K562 (cell line): ENCODE measurements around the gene SH3BP4. TPM values are rescaled to one million over a fixed set of nuclear protein-coding genes. Genes with fewer than 3 reads are reported as not detected.

Source experiments
- ATAC-seq: fragments of 200-7000 bp; cut with Tn5 transposase; 3 replicates; pipeline ENCODE4 v1.9.1; 2020; ENCODE audit warnings: moderate library complexity
- BruUV-seq: library from RNA; stranded (reverse); fragments of 400-500 nt; replicated peaks from 2 replicates; lab custom pipeline; 2021; lab: Mats Ljungman, UMichigan
- CTCF ChIA-PET: fragments of 300-600 bp; formaldehyde crosslinking; extraction: SDS; loops from one replicate; lab custom pipeline; 2021; ENCODE audit warnings: low intra/inter-chr PET ratio; lab: Yijun Ruan, JAX
- POLR2A ChIA-PET: fragments of 300-600, 350-650 bp; sonication (Branson Sonifier 250); formaldehyde crosslinking; extraction: SDS; loops from one replicate; lab custom pipeline; 2021; ENCODE audit warnings: antibody characterized with exemption, inconsistent platforms; lab: Yijun Ruan, JAX
- DNase-seq, 4 experiments: peaks; one replicate each; pipeline versions ENCODE4 v3.0.0 to v3.0.0-alpha.2; 2011 to 2018; ENCODE audit warnings: low spot score in 3 of 4, mixed read lengths in 3 of 4; ENCODE audit errors: extremely low read depth in 1 of 4
- FAIRE-seq: peaks from 2 replicates; lab custom pipeline; 2011; peaks lifted over from hg19 to GRCh38; lab: Jason Lieb, UNC
- H2AFZ ChIP-seq: 2 replicates; pipeline ENCODE4 v1.6.0; 2011; ENCODE audit warnings: low read depth, low read length, control low read depth, inconsistent platforms
- H3K27ac ChIP-seq: fragments of 200-600 bp; 3 replicates; pipeline ENCODE4 v1.8.0; 2011; ENCODE audit warnings: low read depth, mild to moderate bottlenecking, control low read depth, inconsistent platforms, low read length, moderate library complexity, mixed read lengths; ENCODE audit errors: extremely low read depth
- H3K27me3 ChIP-seq, 2 experiments: fragments of 300-600 bp in 1 of 2; 2 replicates in 1 of 2; 3 replicates in 1 of 2; pipeline versions ENCODE4 v1.6.0 to v1.8.0; 2011; ENCODE audit warnings: inconsistent platforms in 2 of 2, low read length in 2 of 2, mild to moderate bottlenecking in 1 of 2, mixed read lengths in 1 of 2, moderate library complexity in 1 of 2; ENCODE audit not compliant: control insufficient read depth in 2 of 2, insufficient read depth in 2 of 2
- H3K36me3 ChIP-seq: fragments of 300-600 bp; 3 replicates; pipeline ENCODE4 v1.8.0; 2011; ENCODE audit warnings: mild to moderate bottlenecking, low read length, inconsistent platforms; ENCODE audit not compliant: control insufficient read depth, insufficient read depth
- H3K4me1 ChIP-seq, 2 experiments: fragments of 200-600 bp in 1 of 2; replicated peaks in 1 of 2; 2 replicates in 1 of 2; 3 replicates in 1 of 2; pipeline versions ENCODE4 v1.5.1 to v1.8.0; 2011; ENCODE audit warnings: inconsistent platforms in 2 of 2, low read length in 2 of 2, mild to moderate bottlenecking in 1 of 2, mixed read lengths in 1 of 2, moderate library complexity in 1 of 2; ENCODE audit not compliant: control insufficient read depth in 2 of 2, insufficient read depth in 2 of 2
- H3K4me2 ChIP-seq: 2 replicates; pipeline ENCODE4 v1.6.1; 2011; ENCODE audit warnings: low read length, control low read depth, inconsistent platforms, mixed read lengths; ENCODE audit not compliant: insufficient read depth
- H3K4me3 ChIP-seq: fragments of 200-600 bp; sonication (generic), shearing (Covaris generic); 2 replicates; pipeline ENCODE4 v1.5.1; 2016; ENCODE audit warnings: control low read depth, inconsistent platforms
- H3K79me2 ChIP-seq: fragments of 200-600 bp; 3 replicates; pipeline ENCODE4 v1.8.0; 2011; ENCODE audit warnings: low read length, inconsistent platforms; ENCODE audit not compliant: control insufficient read depth, insufficient read depth
- H3K9ac ChIP-seq, 2 experiments: 2 replicates each; pipeline versions ENCODE4 v1.6.0 to v1.6.1; 2011; ENCODE audit warnings: low read depth in 2 of 2, low read length in 2 of 2, control low read depth in 1 of 2, inconsistent platforms in 1 of 2, mild to moderate bottlenecking in 1 of 2, mixed read lengths in 1 of 2; ENCODE audit not compliant: insufficient read depth in 1 of 2
- H3K9me1 ChIP-seq: one replicate; pipeline ENCODE4 v1.6.0; 2011; ENCODE audit warnings: inconsistent platforms, mild to moderate bottlenecking, low read length, moderate library complexity; ENCODE audit not compliant: control insufficient read depth, insufficient read depth
- H3K9me3 ChIP-seq: replicated peaks from 2 replicates; pipeline ENCODE4 v1.5.1; 2011; ENCODE audit warnings: low read depth, low read length, inconsistent platforms; ENCODE audit not compliant: control insufficient read depth, insufficient read depth
- H4K20me1 ChIP-seq: replicated peaks from 2 replicates; pipeline ENCODE4 v1.6.1; 2011; ENCODE audit warnings: low read length, inconsistent platforms, mixed read lengths; ENCODE audit not compliant: control insufficient read depth, insufficient read depth
- SMAD2 ChIP-seq: fragments of 150-350 bp; IDR thresholded peaks from 2 replicates; pipeline ENCODE4 v1.6.1; 2014; ENCODE audit warnings: low read depth, mild to moderate bottlenecking, low read length
- STAT5B ChIP-seq: fragments of 250-450 bp; sonication (Bioruptor Pico); IDR thresholded peaks from 2 replicates; pipeline ENCODE4 v1.8.0; 2021; ENCODE audit warnings: mild to moderate bottlenecking, inconsistent platforms
- ZNF197 ChIP-seq: fragments of 200-800 bp; sonication (Bioruptor generic); IDR thresholded peaks from 2 replicates; pipeline ENCODE4 v1.6.1; 2016; ENCODE audit warnings: low read depth, missing genetic modification characterization, missing compliant biosample characterization
- ZNF3 ChIP-seq: fragments of 250-450 bp; sonication (Bioruptor Pico); IDR thresholded peaks from 2 replicates; pipeline ENCODE4 v1.5.0; 2021; ENCODE audit warnings: mild to moderate bottlenecking, moderate library complexity
- WGBS: fragments of 100-300 bp; shearing (Covaris generic); methylation state at CpG from one replicate; pipeline ENCODE4 v1.1.6; 2016; ENCODE audit warnings: low coverage, mixed read lengths; ENCODE audit not compliant: insufficient coverage; ENCODE audit errors: missing lambda C conversion rate; 5-methylcytosine and 5-hydroxymethylcytosine counted together
- in situ Hi-C: fragments of 300-500 bp; cut with MboI; formaldehyde crosslinking; loops from 4 replicates; pipeline ENCODE4 v1.15.0; 2018; ENCODE audit warnings: inconsistent platforms, mixed read lengths
- intact Hi-C: fragments of 100-400 bp; cut with micrococcal nuclease; formaldehyde crosslinking; loops from 2 replicates; pipeline ENCODE4 v1.14.2; 2022
- polyA plus RNA-seq, 8 experiments: library from polyadenylated mRNA; depleted of rRNA in 4 of 8; stranded (reverse) in 5 of 8; unstranded in 3 of 8; fragments of >200 nt; fragmentation: Nextera tagmentation in 2 of 8; fragmentation: Illumina TruSeq in 1 of 8; extraction: Ambion mirVana in 2 of 8; extraction: Trizol in 1 of 8; gene quantifications; 2 replicates each; pipeline versions ENCODE4 v1.2.1 to v1.2.3, GENCODE V29; 2011 to 2014; ENCODE audit warnings: inconsistent platforms in 1 of 8, missing spikeins in 1 of 8
- total RNA-seq, 7 experiments: library from RNA; depleted of rRNA in 6 of 7; stranded (reverse); fragments of >200 nt in 6 of 7; fragmentation: Illumina TruSeq in 2 of 7; extraction: Trizol in 2 of 7; gene quantifications; 2 replicates each; pipeline versions ENCODE4 v1.2.1 to v1.2.3, GENCODE V29; 2011 to 2021; ENCODE audit warnings: low replicate concordance in 1 of 7
- TF ChIP-seq, protein P1 (sequence below): fragments of 250-450 bp; sonication (Bioruptor Pico); IDR thresholded peaks from 2 replicates; pipeline ENCODE4 v1.4.0; 2020; ENCODE audit warnings: mild to moderate bottlenecking, moderate library complexity, borderline replicate concordance

SH3BP4 gene
- total and polyA plus RNA-seq, 9 of the 15 experiments (the other 6 are each of a cell fraction or from before 2014, with no cell fraction given) = 0.03 to 0.28 (median 0.27) TPM; not detected in 6

DNA sequence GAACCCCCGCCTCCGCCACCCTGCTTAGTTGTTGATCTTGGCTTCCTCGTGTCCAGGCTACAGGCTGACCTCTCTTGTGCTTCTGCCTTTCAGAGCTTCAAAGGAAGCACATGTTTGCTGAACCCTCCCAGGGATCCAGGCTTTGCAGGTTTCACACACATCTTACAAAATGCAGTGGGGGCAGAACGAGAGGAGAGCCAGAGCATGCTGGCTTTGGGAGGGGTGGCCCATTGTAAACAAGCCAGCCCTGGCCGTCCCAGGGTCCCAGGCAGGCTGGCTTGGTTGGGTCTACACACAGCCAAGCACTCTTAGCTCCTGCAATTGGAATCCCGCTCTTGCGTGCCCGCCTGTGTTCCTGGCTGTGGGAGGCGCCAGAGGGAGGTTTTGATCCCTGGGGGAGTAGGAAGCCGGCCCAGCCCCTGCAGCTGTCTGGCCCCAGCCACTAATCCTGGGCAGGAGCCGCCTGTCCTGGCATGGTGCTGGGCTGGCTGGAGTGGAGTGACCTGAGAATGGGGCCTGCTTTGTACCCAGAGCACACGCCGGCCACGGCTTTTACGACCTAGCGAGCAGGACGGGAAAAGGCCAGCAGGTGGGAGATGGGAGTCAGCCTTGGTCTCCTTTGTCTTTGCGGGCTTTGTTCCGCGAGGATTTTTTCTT is 53.9 kb downstream of the SH3BP4 start:
- no peaks in the 10 kb centered on the region for H3K79me2 ChIP-seq
- intact Hi-C loops = no loop called here
- BruUV-seq = no TSS peak
- CTCF ChIA-PET = no interaction called here
- POLR2A ChIA-PET = no interaction called here
- peaks cover 0 to 3% of the 10 kb centered on the region in 2 experiments; a peak in 2 of 5 replicates for H3K4me1 ChIP-seq
- H2AFZ ChIP-seq = no peak overlapping the region
- no peaks in the 10 kb centered on the region for H3K36me3 ChIP-seq
- WGBS = 3% methylated on average over 5 of the region's 20 CpGs
- in situ Hi-C loops = no loop called here
- no peak overlapping the region for H3K4me2 ChIP-seq
- H3K9ac ChIP-seq = no peak overlapping the region
- TF ChIP-seq, protein P1, sequence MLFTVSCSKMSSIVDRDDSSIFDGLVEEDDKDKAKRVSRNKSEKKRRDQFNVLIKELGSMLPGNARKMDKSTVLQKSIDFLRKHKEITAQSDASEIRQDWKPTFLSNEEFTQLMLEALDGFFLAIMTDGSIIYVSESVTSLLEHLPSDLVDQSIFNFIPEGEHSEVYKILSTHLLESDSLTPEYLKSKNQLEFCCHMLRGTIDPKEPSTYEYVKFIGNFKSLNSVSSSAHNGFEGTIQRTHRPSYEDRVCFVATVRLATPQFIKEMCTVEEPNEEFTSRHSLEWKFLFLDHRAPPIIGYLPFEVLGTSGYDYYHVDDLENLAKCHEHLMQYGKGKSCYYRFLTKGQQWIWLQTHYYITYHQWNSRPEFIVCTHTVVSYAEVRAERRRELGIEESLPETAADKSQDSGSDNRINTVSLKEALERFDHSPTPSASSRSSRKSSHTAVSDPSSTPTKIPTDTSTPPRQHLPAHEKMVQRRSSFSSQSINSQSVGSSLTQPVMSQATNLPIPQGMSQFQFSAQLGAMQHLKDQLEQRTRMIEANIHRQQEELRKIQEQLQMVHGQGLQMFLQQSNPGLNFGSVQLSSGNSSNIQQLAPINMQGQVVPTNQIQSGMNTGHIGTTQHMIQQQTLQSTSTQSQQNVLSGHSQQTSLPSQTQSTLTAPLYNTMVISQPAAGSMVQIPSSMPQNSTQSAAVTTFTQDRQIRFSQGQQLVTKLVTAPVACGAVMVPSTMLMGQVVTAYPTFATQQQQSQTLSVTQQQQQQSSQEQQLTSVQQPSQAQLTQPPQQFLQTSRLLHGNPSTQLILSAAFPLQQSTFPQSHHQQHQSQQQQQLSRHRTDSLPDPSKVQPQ = no peak
- no peak for TF ChIP-seq STAT5B
- no peak for TF ChIP-seq SMAD2
- TF ChIP-seq ZNF197 (CRISPR knock-in tag) = no peak
- TF ChIP-seq ZNF3 (CRISPR knock-in tag) = no peak
- TF ChIP-seq, all 486 proteins: peak for 0
- FAIRE-seq = no peak
- H4K20me1 ChIP-seq = no peaks in the 10 kb centered on the region
- no peaks in the 10 kb centered on the region for H3K9me3 ChIP-seq
- H3K4me3 ChIP-seq = no peak overlapping the region
- peaks cover 0 to 37% of the 10 kb centered on the region in 2 experiments; a peak in 2 of 5 replicates for H3K27me3 ChIP-seq
- peak in 1 of 4 experiments; percentile 9 for DNase-seq
- no peak overlapping the region for H3K27ac ChIP-seq
- ATAC-seq = peak; percentile 27; the same call in 1 of the 3 replicates
- H3K9me1 ChIP-seq = no peaks in the 10 kb centered on the region
